AG08396 (cell line): Measurements from ENCODE around the gene PACRG.

Experiments used
- DNase-seq: peaks from one replicate; pipeline ENCODE4 v3.0.0; 2012; ENCODE audit warnings: low spot score, mixed read lengths

The PACRG gene

GRCh38 chr6:163287626-163288025, 559.9 kb downstream of the PACRG start:
- no peak for DNase-seq

DNA sequence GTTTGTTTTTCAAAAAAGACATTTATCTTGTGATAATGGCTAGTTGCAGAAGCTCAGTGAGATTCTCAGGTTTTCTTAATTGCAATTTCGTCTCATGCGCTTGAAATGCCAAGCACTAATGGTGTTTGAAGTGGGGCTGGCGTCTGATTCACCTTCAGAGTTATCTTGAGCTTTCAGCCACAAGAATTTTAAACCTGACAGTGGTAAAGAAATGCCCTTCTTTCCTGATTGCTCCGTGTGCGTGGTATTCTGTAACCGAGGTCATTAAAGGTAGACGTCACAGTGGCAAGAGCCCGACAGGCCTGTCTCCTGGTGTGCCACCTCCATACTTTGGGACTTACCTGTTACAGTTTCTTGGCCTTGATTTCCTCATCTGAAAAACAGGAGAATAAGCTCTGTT, 560.3 kb downstream of the PACRG start:
- DNase-seq, result no peak

DNA sequence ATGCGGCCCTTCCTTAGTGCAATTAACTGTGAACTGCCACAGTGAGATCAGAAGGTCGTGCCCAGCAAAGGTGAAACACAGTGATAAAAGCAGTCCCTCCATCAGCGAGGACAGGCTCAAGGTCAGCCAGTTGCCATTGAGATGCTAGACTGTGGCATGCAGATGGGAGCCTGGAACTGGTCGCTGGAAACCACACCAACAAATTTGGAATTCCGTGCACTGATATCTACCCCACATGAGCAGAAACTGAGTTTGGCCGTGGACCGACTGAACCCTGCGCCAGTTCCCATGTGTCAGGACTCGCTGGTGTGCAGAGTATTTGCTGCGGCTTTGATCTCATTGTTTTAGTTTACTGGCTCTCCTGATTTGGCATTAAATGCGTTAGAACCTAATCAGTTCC, 561.1 kb downstream of the PACRG start:
- DNase-seq, result no peak

DNA sequence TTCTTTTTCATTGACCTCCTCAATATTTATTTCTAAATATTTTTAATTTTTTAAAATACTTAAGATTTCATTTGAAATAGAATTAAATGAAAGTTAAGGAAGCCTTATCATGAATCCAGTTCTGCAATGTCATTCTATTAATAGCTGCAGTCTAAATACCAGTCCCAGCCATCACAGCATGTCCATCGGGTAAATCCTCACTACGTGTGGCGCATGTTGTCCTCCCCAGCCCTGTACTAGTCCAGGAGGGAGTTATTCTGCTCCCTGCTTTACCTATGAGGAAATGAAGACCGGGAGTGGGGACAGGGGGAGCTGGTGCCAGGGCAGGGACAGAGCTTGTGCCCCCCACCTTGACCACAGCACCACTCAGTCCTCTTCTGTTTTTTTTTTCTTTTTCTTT, 561.7 kb downstream of the PACRG start:
- DNase-seq, result no peak

DNA sequence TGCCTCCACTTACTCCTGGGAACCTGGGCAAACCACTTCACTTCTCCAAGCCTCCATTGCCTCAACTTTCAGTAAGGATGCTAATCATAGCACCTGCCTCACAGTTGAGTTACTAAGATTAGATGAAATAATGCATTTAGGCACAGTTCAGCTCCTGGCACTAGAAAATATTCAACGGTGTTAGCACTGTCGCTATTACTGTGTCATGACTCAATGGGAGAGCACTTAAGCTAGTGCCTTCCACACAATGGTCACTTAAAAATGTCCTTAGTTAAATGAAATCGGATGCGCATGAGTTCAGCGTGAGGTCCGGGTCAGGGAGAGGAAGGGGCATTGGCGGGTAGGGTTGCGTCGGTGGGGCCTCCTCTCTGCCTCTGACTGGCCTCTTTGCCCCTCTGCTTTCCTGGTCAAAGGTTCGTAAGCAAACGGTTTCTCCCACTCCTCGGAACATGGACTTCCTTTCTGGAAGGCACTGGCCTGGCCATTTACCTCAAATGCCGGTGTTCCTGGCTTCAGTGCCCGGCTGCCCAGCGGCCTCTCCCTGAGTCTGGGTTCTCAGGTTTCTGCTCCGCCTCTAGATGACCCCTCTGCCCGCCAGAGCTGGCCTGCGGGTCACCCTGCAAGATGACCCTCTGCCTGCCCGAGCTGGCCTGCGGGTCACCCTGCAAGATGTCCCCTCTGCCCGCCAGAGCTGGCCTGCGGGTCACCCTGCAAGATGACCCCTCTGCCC, 562.9 kb downstream of the PACRG start:
- no peak for DNase-seq

DNA sequence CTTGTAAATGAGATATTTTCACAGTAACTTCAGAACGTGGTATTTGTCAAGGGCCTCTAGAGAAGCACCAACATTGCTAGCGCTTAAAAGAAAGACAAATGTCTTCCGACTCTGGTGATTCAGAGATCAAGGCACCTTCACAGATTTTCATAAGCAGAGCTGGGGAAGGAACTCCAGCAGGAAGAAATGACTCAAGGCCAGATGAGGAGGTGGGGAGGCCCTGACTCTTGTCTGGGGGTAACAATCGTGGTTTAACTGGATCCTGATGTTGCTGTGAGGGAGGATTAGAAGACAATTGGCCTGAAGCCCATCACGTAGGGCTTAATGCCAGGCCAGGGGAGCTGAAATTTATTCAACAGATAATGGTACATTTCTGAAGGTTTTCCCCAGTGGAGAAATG, 563.8 kb downstream of the PACRG start:
- DNase-seq, result no peak

DNA sequence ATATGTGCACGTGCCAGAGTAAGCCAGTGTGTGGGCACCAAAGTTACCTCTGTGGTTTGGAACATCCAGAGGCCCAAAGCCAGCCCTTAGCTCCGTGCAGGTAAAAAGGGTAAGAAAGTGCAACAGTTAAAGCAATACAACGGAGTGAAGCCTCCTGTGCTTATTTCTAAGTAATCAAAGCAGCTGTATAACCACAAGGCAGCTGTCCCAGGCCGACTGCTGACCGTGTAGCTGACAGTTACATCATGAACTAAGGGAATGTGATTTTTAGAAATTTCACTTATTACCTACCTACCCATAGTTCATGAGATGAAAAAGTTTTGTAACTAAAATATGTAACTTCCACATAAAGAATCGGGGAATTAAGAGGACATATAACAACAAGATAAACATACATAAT, 565.5 kb downstream of the PACRG start:
- no peak for DNase-seq

DNA sequence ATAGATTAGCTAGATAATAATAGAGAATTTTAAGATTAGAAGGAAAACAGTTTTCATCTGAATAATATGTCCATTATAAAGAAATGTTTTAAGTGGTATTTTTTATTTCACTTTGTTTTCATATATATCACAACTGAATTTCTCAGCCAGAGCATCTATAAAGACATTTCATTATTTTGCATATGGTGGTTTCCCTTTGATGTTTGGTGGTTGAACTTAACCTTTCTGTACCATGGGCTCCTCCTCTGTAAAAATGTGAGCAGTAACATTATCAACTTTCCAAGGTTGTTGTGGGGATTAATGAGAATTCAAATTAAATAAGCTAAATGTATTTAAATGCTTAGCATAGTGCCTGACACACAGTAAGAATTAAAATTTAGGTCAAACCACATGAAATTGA, 567.0 kb downstream of the PACRG start:
- DNase-seq, result no peak

- no peak for DNase-seq
Measured at GRCh38 chr6:163296835-163297519, 569.2 kb downstream of the PACRG start.

DNA sequence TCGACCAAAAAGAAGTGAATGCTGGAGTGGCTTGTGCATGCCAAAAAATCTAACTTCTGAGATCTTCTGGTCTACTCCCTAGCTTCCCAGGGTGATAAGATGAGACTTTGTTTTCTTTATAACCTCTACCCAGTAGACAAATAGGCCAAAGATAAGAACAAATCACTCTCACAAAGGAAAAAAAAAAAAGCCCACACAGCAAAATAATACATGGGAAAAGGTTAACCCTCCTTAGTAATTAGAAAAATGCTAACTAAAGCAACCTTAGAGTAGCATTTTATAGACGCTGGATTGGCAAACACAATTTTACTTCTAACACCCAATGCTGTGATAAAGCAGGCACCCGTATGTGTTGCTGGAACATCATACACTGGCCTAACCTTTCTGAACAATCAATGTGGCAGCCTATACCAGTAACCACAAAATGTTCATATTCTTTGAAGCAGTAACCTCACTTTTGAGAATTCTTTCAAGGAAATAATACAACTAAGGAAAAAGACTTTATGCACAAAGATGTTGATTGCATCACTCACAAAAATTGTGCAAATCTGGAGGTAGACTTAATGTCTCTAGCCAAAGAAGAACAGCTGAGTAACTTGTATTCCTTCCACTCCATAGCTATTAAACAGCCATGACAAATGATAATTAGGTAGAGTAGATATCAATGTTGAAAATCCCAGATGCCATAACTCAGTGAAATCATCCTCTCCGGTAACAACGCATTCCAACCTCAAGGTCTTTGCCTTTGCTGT, 570.5 kb downstream of the PACRG start:
- no peak for DNase-seq

DNA sequence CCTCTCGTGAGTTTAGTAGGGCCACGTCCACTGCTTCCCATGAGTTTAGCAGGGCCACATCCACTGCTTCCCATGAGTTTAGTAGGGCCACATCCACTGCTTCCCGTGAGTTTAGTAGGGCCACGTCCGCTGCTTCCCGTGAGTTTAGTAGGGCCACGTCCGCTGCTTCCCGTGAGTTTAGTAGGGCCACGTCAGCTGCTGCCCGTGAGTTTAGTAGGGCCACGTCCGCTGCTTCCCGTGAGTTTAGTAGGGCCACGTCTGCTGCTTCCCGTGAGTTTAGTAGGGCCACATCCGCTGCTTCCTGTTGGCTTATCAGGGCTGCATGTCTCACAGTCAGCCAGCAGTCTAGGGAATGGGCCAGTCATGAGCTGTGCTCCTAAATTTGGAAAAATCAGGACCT, 573.1 kb downstream of the PACRG start:
- no peak for DNase-seq

- DNase-seq, result no peak
Measured at GRCh38 chr6:163301726-163302635, 574.2 kb downstream of the PACRG start.

GRCh38 chr6:163302747-163303146, 575.0 kb downstream of the PACRG start:
- no peak for DNase-seq

- no peak for DNase-seq
Measured at GRCh38 chr6:163306000-163306399, 578.2 kb downstream of the PACRG start.

DNA sequence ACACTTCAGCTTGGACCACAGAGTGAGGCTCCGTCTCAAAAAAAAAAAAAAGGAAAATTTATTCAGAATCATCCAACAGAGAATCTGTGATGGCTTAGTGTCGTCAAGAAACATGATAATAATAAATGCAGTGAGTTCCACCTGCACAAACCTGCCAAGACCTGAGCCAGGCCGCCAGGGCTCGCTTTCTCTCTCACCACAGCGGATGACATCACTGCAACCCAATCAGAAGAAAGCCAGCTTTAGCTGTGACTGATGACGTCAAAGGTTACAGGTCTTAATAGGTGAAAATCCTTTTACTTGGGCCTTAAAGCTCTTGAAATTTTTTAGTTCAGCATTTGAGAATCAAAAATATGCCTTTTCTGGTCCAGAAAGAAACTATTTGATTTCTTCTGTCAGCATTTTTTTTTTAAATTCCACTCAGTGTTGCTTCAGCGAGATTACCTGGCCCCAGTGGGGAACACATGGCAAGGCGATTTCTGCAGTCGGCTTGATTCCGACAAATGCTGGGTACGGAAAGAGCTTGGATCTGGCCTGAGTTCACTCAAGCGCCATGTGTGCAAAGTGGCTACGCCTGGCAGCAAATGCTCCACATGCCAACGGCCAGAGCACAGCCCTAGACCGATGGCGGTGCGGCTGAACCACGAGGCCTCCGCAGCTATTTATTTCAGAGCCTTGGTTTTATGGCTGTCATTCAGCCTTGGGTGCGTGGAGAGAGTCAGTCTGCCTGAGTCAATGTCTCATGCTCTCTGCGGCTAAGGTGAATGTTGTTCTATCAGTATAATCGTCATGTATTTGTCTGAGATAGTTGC, 581.1 kb downstream of the PACRG start:
- DNase-seq, result no peak

DNA sequence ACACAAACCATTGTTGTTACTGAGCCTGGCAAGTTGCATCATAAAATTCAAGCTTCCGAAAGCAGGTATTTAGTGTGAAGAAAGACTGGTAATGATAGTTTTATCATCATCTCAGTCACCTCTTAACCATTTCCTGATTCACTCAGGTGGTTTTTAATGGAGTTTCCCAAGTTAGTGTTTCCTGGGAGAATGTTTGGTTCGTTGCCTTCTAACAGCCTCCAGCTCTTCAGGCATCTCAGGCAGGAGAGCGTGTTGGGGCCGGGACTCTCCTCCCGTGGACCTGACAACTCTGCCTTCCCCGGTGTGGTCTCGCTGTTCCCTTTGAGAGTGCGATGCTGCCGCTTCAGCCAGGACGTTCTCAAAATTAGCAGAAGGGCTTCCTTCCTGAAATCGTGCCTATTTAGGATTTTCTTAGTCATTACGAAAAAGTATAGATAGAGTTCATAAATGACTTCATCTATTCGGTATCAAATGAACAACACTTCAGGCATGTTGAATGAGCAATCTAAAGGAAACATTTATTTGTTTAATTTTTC, 581.8 kb downstream of the PACRG start:
- DNase-seq, result no peak

- DNase-seq, result no peak
Measured at GRCh38 chr6:163310096-163310972, 582.6 kb downstream of the PACRG start.

DNA sequence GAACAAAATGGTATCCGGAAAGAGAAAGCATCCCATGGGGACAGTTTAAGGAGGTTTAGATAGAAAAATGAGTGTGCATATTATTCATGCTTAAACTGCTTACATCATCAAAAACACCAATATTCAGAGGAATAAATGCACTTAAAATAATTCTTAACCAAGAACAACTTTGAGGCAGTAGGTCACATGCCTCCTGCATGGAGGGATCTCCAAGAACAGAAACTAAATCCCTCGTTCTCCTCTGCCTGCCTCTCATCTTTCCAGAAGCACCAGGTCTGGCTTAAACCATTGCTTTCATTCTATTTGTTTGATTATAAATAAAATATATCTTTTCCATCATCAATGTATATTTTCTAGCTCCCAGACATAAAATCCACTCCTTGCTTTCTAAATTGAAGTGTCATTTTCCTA, 583.2 kb downstream of the PACRG start:
- DNase-seq, result no peak

- DNase-seq, result no peak
Measured at GRCh38 chr6:163311830-163312229, 584.1 kb downstream of the PACRG start.

DNA sequence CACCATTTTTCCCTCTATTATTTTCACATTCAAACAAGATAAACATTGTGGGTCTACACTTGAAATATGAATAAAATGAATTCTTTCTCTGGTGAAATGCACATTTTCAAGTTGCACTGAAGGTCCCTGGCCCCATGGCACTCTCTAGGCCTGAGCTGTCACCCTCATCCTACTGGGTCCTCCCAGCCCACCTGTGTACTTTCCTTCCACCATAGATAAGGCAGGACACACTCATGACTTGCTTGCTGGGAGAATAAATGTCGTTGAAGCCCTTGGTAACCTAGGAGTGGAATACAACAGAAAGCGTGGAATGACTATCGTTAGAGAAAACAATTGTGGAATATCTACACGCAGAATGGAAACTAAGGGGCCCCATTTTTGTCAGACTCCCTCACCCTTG, 585.8 kb downstream of the PACRG start:
- no peak for DNase-seq
